ENCODE data around the gene CHRDL2.
A peak's percentile ranks its signal among the peaks of the same experiment; 100 is the strongest.

DNA sequence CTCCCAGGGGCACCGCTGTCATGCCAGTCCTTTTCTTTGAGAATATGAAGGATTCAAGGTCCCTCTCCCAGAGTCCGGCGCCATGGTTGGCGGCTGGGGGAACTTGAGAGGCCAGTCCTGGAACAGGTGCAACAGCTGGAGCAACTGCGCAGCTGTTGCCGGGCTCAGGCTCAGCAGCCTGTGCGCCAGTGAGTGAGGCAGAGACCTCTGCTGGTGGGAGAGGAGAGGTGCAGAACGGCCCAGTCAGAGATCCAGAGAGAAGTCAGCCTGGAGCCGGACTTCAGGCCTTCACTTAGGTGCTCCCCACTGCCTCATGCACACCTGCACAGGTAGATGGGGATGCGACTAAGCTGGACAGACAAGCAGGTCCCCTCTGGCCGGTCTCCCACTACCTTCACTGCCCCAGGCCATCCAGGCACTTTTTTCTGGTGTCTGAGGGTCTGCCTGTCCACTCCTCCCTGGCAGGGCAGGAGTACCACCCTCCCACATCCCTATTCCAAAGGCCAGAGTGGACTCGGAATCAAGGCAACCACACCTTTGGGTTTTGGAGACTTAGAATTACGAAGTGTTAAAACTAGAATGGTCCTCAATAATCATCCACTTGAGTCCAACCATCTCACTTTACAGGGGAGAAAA, 4.6 kb downstream of the CHRDL2 start:
- TF ChIP-seq, protein P1, sequence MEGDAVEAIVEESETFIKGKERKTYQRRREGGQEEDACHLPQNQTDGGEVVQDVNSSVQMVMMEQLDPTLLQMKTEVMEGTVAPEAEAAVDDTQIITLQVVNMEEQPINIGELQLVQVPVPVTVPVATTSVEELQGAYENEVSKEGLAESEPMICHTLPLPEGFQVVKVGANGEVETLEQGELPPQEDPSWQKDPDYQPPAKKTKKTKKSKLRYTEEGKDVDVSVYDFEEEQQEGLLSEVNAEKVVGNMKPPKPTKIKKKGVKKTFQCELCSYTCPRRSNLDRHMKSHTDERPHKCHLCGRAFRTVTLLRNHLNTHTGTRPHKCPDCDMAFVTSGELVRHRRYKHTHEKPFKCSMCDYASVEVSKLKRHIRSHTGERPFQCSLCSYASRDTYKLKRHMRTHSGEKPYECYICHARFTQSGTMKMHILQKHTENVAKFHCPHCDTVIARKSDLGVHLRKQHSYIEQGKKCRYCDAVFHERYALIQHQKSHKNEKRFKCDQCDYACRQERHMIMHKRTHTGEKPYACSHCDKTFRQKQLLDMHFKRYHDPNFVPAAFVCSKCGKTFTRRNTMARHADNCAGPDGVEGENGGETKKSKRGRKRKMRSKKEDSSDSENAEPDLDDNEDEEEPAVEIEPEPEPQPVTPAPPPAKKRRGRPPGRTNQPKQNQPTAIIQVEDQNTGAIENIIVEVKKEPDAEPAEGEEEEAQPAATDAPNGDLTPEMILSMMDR (conservative IDR thresholded peaks at IDR 0.05 in 1 of 2, IDR thresholded peaks at IDR 0.05 in 1 of 2; ENCODE audit: extremely low read depth in 1 of 2, insufficient read depth in 1 of 2, low read depth in 1 of 2, low read length in 2 of 2), result peak; percentile 83 to 99
- TF ChIP-seq EZH2 (IDR thresholded peaks at IDR 0.05; ENCODE audit: borderline replicate concordance, low read length), result no peak
